ENCODE results near the gene SNX3. TPM values are rescaled to one million over a fixed set of nuclear protein-coding genes. Genes with fewer than 3 reads are reported as not detected.

The SNX3 gene
- total and polyA plus RNA-seq, 4 donors: 124 to 245 (median 171) TPM

GRCh38 chr6:108193835-108194234 is 67.0 kb downstream of the SNX3 start:
- TF ChIP-seq, protein P1, sequence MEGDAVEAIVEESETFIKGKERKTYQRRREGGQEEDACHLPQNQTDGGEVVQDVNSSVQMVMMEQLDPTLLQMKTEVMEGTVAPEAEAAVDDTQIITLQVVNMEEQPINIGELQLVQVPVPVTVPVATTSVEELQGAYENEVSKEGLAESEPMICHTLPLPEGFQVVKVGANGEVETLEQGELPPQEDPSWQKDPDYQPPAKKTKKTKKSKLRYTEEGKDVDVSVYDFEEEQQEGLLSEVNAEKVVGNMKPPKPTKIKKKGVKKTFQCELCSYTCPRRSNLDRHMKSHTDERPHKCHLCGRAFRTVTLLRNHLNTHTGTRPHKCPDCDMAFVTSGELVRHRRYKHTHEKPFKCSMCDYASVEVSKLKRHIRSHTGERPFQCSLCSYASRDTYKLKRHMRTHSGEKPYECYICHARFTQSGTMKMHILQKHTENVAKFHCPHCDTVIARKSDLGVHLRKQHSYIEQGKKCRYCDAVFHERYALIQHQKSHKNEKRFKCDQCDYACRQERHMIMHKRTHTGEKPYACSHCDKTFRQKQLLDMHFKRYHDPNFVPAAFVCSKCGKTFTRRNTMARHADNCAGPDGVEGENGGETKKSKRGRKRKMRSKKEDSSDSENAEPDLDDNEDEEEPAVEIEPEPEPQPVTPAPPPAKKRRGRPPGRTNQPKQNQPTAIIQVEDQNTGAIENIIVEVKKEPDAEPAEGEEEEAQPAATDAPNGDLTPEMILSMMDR (IDR thresholded peaks at IDR 0.05; ENCODE audit: control extremely low read depth, extremely low read depth): no peak
- DNase-seq (no peak), ATAC-seq (ENCODE audit: insufficient read depth, low FRiP score) (no peak)
- Histone ChIP-seq H3K36me3 (ENCODE audit: control insufficient read depth in 4 of 4, insufficient read depth in 4 of 4, low read length in 4 of 4) (no peaks in the 10 kb centered on the region), H3K9me3 (ENCODE audit: control insufficient read depth in 4 of 4, insufficient read depth in 3 of 4, low read length in 3 of 4) (no peaks in the 10 kb centered on the region), H3K4me1 (ENCODE audit: control insufficient read depth in 5 of 5, insufficient read depth in 5 of 5, low read length in 5 of 5) (no peaks in the 10 kb centered on the region), H3K27ac (ENCODE audit: low read depth in 1 of 2, low read length in 1 of 2) (no peak overlapping the region), H3K9ac (ENCODE audit: insufficient read depth in 1 of 2, low read length in 2 of 2) (no peak overlapping the region), H3K4me3 (no peak overlapping the region), H3K27me3 (ENCODE audit: control insufficient read depth in 3 of 3, insufficient read depth in 3 of 3, low read length in 2 of 3) (no peaks in the 10 kb centered on the region)
- 88 to 100% methylated on average over 1 of the region's 1 CpG for WGBS, 2 donors

GRCh38 chr6:108193131-108193530 is 67.7 kb downstream of the SNX3 start:
- ATAC-seq (ENCODE audit: insufficient read depth, low FRiP score): no peak
- Histone ChIP-seq H3K9me3 (ENCODE audit: control insufficient read depth in 4 of 4, insufficient read depth in 3 of 4, low read length in 3 of 4) (no peaks in the 10 kb centered on the region), H3K27ac (ENCODE audit: low read depth in 1 of 2, low read length in 1 of 2) (no peak overlapping the region), H3K4me3 (no peak overlapping the region), H3K4me1 (ENCODE audit: control insufficient read depth in 5 of 5, insufficient read depth in 5 of 5, low read length in 5 of 5) (no peaks in the 10 kb centered on the region), H3K9ac (ENCODE audit: insufficient read depth in 1 of 2, low read length in 2 of 2) (no peak overlapping the region), H3K27me3 (ENCODE audit: control insufficient read depth in 3 of 3, insufficient read depth in 3 of 3, low read length in 2 of 3) (no peaks in the 10 kb centered on the region), H3K36me3 (ENCODE audit: control insufficient read depth in 4 of 4, insufficient read depth in 4 of 4, low read length in 4 of 4) (no peaks in the 10 kb centered on the region)
- no peak for DNase-seq
- WGBS, 2 donors: 32 to 72% methylated on average over 1 of the region's 1 CpG
- TF ChIP-seq, protein P1 (IDR thresholded peaks at IDR 0.05; ENCODE audit: control extremely low read depth, extremely low read depth): no peak

DNA sequence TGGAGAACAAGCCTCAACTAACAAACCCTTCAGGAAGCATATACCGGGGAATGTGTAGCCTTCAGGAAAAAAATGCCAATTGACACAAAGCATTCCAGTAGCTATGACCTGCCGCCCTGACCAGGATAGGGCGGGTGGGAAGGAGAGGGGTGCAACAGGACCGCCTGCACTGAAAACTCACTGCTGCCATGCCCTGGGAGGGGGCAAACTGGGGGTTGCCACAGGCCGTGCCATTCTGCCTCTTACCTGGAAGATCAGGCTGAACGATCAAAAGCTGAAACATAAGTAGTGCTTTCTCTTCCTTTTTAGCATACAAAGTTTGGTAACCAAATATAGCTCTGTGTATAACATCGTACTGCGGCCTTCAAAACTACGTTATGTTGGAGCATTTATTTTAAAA is 73.3 kb downstream of the SNX3 start:
- H3K27me3 ChIP-seq (ENCODE audit: control insufficient read depth in 3 of 3, insufficient read depth in 3 of 3, low read length in 2 of 3): peaks cover 0 to 16% (median 4%) of the 10 kb centered on the region in 3 donors
- WGBS, 2 donors: 86 to 89% methylated on average over 9 of the region's 9 CpGs
- no peaks in the 10 kb centered on the region for H3K36me3 ChIP-seq (ENCODE audit: control insufficient read depth in 4 of 4, insufficient read depth in 4 of 4, low read length in 4 of 4)
- TF ChIP-seq, protein P1 (IDR thresholded peaks at IDR 0.05; ENCODE audit: control extremely low read depth, extremely low read depth): no peak
- no peaks in the 10 kb centered on the region for H3K4me1 ChIP-seq (ENCODE audit: control insufficient read depth in 5 of 5, insufficient read depth in 5 of 5, low read length in 5 of 5)
- no peak overlapping the region for H3K9ac ChIP-seq (ENCODE audit: insufficient read depth in 1 of 2, low read length in 2 of 2)
- ATAC-seq (ENCODE audit: insufficient read depth, low FRiP score): no peak
- DNase-seq: no peak
- H3K9me3 ChIP-seq (ENCODE audit: control insufficient read depth in 4 of 4, insufficient read depth in 3 of 4, low read length in 3 of 4): no peaks in the 10 kb centered on the region
- no peak overlapping the region for H3K4me3 ChIP-seq
- no peak overlapping the region for H3K27ac ChIP-seq (ENCODE audit: low read depth in 1 of 2, low read length in 1 of 2)

DNA sequence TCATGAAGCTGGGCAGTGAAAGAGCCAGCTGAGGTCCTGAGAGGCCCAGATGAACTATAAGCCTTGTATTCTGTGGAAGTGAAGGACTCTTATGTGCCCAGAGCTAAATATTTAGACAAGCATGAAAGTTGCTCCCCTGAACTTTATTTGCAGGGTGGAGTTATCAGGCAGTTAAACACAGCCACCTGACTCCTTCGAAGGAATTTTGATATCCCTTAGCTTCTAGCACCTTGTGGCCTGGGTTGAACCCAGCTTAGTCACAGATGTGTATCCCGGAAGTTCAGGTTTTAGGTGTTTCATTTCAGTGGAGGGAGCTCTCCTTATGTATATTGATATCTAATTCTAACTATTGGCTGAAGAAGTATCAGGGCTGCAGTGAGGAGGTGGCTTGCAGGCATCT is 74.6 kb downstream of the SNX3 start:
- Histone ChIP-seq H3K4me3 (no peak overlapping the region), H3K4me1 (ENCODE audit: control insufficient read depth in 5 of 5, insufficient read depth in 5 of 5, low read length in 5 of 5) (no peaks in the 10 kb centered on the region), H3K36me3 (ENCODE audit: control insufficient read depth in 4 of 4, insufficient read depth in 4 of 4, low read length in 4 of 4) (no peaks in the 10 kb centered on the region), H3K9me3 (ENCODE audit: control insufficient read depth in 4 of 4, insufficient read depth in 3 of 4, low read length in 3 of 4) (no peaks in the 10 kb centered on the region), H3K9ac (ENCODE audit: insufficient read depth in 1 of 2, low read length in 2 of 2) (no peak overlapping the region), H3K27me3 (ENCODE audit: control insufficient read depth in 3 of 3, insufficient read depth in 3 of 3, low read length in 2 of 3) (peaks cover 0 to 22% (median 10%) of the 10 kb centered on the region in 3 donors), H3K27ac (ENCODE audit: low read depth in 1 of 2, low read length in 1 of 2) (no peak overlapping the region)
- TF ChIP-seq, protein P1 (IDR thresholded peaks at IDR 0.05; ENCODE audit: control extremely low read depth, extremely low read depth): no peak
- DNase-seq: no peak
- peak; percentile 47 for ATAC-seq (ENCODE audit: insufficient read depth, low FRiP score)
- 62 to 95% methylated on average over 2 of the region's 2 CpGs for WGBS, 2 donors
